K562 (cell line): ENCODE results near the gene TDRD12.

Experiments used
- CEBPB ChIP-seq: fragments of 450-650 bp; IDR thresholded peaks from 2 replicates; pipeline ENCODE4 v1.6.1; 2016; ENCODE audit warnings: missing genetic modification characterization, missing compliant biosample characterization
- POLR2AphosphoS2 ChIP-seq: IDR thresholded peaks from 2 replicates; pipeline ENCODE4 v1.6.1; 2012; ENCODE audit warnings: low read length, improper control_type of control experiment

DNA sequence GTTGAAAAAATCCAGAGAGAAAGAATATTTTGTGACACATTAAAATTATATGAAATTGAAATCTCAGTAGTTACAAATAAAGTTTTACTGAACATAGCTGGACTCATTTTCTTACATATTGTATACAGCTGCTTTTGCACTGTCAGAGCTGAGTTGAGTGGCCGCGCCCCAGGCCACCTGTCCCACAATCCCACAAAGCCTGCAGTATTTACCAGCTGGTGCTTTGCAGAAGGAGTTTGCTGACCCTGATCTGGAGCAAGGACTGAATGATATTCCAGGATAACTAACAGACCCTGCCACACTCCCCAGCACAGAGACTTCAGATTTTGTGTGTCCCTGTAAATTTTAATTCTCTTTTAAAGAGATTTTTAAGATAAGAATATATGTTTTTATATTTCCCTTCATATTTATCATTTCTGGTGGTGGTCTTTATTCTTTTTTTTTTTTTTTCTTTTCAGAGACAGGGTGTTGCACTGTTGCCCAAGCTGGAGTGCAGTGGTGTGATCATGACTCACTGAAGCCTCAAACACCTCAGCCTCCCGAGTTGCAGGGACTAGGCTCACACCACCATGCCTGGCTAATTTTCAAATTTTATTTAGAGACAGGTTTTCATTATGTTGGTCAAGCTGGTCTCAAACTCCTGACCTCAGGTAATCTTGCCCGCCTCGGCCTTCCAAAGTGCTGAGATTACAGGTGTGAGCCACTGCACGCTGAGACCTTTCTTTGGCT, 48.5 kb downstream of the TDRD12 start:
- TF ChIP-seq CEBPB (tag): no peak
- no peak for TF ChIP-seq POLR2AphosphoS2
